HEK293T (cell line): ENCODE measurements around the gene ADAMTS8.

Experiments used
- CTCF ChIA-PET: fragments of 350-600 bp; formaldehyde crosslinking; extraction: SDS; loops from one replicate; lab custom pipeline; 2021; ENCODE audit warnings: antibody characterized with exemption, inconsistent platforms; lab: Yijun Ruan, JAX
- POLR2A ChIA-PET: fragments of 350-600 bp; formaldehyde crosslinking; extraction: SDS; loops from one replicate; lab custom pipeline; 2020; ENCODE audit warnings: antibody characterized with exemption, inconsistent platforms; lab: Yijun Ruan, JAX
- DNase-seq: peaks from one replicate; pipeline ENCODE4 v3.0.0; 2012; ENCODE audit warnings: mixed read lengths; ENCODE audit errors: extremely low spot score
- ARNT ChIP-seq: fragments of 450-650 bp; IDR thresholded peaks from 2 replicates; pipeline ENCODE4 v1.6.1; 2017; ENCODE audit warnings: mild to moderate bottlenecking
- BHLHE40 ChIP-seq: fragments of 450-650 bp; IDR thresholded peaks from 2 replicates; pipeline ENCODE4 v1.6.1; 2016; ENCODE audit warnings: mild to moderate bottlenecking, moderate library complexity, borderline replicate concordance
- CTBP1 ChIP-seq: fragments of 450-650 bp; IDR thresholded peaks from 2 replicates; pipeline ENCODE4 v1.6.1; 2016; ENCODE audit warnings: borderline replicate concordance
- ELF4 ChIP-seq: fragments of 450-650 bp; IDR thresholded peaks from 2 replicates; pipeline ENCODE4 v1.6.1; 2017; ENCODE audit warnings: antibody characterized with exemption
- FOXA1 ChIP-seq: fragments of 450-650 bp; IDR thresholded peaks from 2 replicates; pipeline ENCODE4 v1.6.1; 2016; ENCODE audit warnings: mild to moderate bottlenecking
- FOXK2 ChIP-seq: fragments of 450-650 bp; IDR thresholded peaks from 2 replicates; pipeline ENCODE4 v1.6.1; 2016; ENCODE audit warnings: mild to moderate bottlenecking
- FOXM1 ChIP-seq: fragments of 450-650 bp; IDR thresholded peaks from 2 replicates; pipeline ENCODE4 v1.6.1; 2017; ENCODE audit warnings: mild to moderate bottlenecking, borderline replicate concordance
- HDGF ChIP-seq: fragments of 450-650 bp; IDR thresholded peaks from 2 replicates; pipeline ENCODE4 v1.6.1; 2017; ENCODE audit warnings: antibody characterized with exemption, borderline replicate concordance
- L3MBTL2 ChIP-seq: fragments of 450-650 bp; conservative IDR thresholded peaks from 2 replicates; pipeline ENCODE4 v1.6.1; 2016; ENCODE audit warnings: mild to moderate bottlenecking
- LEF1 ChIP-seq: fragments of 450-650 bp; IDR thresholded peaks from 2 replicates; pipeline ENCODE4 v1.6.1; 2017; ENCODE audit warnings: mild to moderate bottlenecking, borderline replicate concordance
- NFRKB ChIP-seq: fragments of 450-650 bp; IDR thresholded peaks from 2 replicates; pipeline ENCODE4 v1.6.1; 2016; ENCODE audit warnings: mild to moderate bottlenecking, moderate library complexity
- PKNOX1 ChIP-seq: fragments of 450-650 bp; IDR thresholded peaks from 2 replicates; pipeline ENCODE4 v1.6.1; 2016
- SP1 ChIP-seq: fragments of 450-650 bp; IDR thresholded peaks from 2 replicates; pipeline ENCODE4 v1.6.1; 2017
- SUZ12 ChIP-seq: fragments of 450-650 bp; IDR thresholded peaks from 2 replicates; pipeline ENCODE4 v1.6.1; 2016; ENCODE audit warnings: mild to moderate bottlenecking
- TARDBP ChIP-seq: fragments of 450-650 bp; IDR thresholded peaks from 2 replicates; pipeline ENCODE4 v1.6.1; 2016
- ZNF384 ChIP-seq: fragments of 450-650 bp; IDR thresholded peaks from 2 replicates; pipeline ENCODE4 v1.6.1; 2016

Gene ADAMTS8

GRCh38 chr11:130369713-130370112 is 58.7 kb downstream of the ADAMTS8 start:
- ChIA-PET POLR2A (no interaction called here), CTCF (no interaction called here)
- TF ChIP-seq FOXK2 (no peak), SP1 (no peak), FOXA1 (no peak), ARNT (no peak), ELF4 (no peak), PKNOX1 (no peak), TARDBP (no peak), CTBP1 (no peak), L3MBTL2 (no peak), FOXM1 (no peak), ZNF384 (no peak), NFRKB (no peak), SUZ12 (no peak)
- no peak for DNase-seq

GRCh38 chr11:130369141-130369691 is 59.2 kb downstream of the ADAMTS8 start:
- CTCF ChIA-PET: interaction anchor here (0.6 to 1.2 kb wide), 2 partner anchors 19 to 100 kb away, joined by 3 read pairs; no protein-coding TSS in a partner anchor
- no peak for DNase-seq
- POLR2A ChIA-PET: no interaction called here
- no peak for TF ChIP-seq FOXM1
- TF ChIP-seq SP1: no peak
- no peak for TF ChIP-seq ZNF384
- TF ChIP-seq L3MBTL2: no peak
- no peak for TF ChIP-seq ARNT
- TF ChIP-seq ELF4: no peak
- TF ChIP-seq NFRKB: no peak
- TF ChIP-seq PKNOX1: no peak
- TF ChIP-seq HDGF: no peak
- TF ChIP-seq SUZ12: no peak
- no peak for TF ChIP-seq BHLHE40
- TF ChIP-seq FOXK2: no peak
- TF ChIP-seq TARDBP: no peak
- TF ChIP-seq LEF1: no peak

DNA sequence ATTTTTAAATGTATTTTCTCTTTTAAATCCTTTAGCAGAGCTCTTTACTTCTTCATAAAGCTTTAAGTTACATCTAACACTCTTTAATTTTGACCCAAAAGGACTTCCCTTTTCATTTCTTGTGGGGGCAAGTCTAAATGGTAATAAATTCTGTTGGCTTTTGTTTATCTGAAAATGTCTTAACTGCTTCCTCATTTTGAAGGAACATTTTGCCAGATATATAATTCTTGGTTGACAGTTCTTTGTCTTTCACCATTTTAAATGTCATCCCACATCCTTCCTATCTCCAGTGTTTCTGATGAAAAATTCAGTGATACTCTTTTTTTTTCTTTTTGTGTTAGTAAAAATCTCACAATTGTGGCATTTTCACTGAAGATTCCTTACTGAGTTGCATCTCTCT is 69.0 kb downstream of the ADAMTS8 start:
- TF ChIP-seq LEF1 (no peak), FOXK2 (no peak)
- CTCF ChIA-PET: no interaction called here
- no peak for DNase-seq
- POLR2A ChIA-PET: no interaction called here

- TF ChIP-seq FOXM1 (no peak), ARNT (no peak), SP1 (no peak), FOXK2 (no peak), LEF1 (no peak), TARDBP (no peak), PKNOX1 (no peak), CTBP1 (no peak), ELF4 (no peak), ZNF384 (no peak), L3MBTL2 (no peak), NFRKB (no peak), HDGF (no peak), SUZ12 (no peak), BHLHE40 (no peak), FOXA1 (no peak)
- CTCF ChIA-PET: no interaction called here
These were observed 70.0 kb downstream of the ADAMTS8 start for GRCh38 chr11:130358398-130358797.

More at GRCh38 chr11:130358398-130358797, 70.0 kb downstream of the ADAMTS8 start:
- POLR2A ChIA-PET: no interaction called here
- DNase-seq: no peak
